Rectal smooth muscle tissue (tissue), 1 donor: ENCODE results near the gene PPM1A.
"Not testable (repeated sequence)": the region's sequence is repeated elsewhere in the genome, so short reads cannot be mapped to it uniquely, and the experiment has no call there.

Experiments used
- H3K27ac ChIP-seq: one replicate; pipeline ENCODE4 v1.7.0; 2013; ENCODE audit warnings: low read depth, low read length, inconsistent platforms
- H3K27me3 ChIP-seq: one replicate; pipeline ENCODE4 v1.7.0; 2013; ENCODE audit warnings: low read length; ENCODE audit not compliant: control insufficient read depth, insufficient read depth
- H3K36me3 ChIP-seq: one replicate; pipeline ENCODE4 v1.7.0; 2013; ENCODE audit warnings: low read length; ENCODE audit not compliant: control insufficient read depth, insufficient read depth
- H3K4me1 ChIP-seq: one replicate; pipeline ENCODE4 v1.7.0; 2013; ENCODE audit warnings: low read length; ENCODE audit not compliant: control insufficient read depth, insufficient read depth
- H3K4me3 ChIP-seq: one replicate; pipeline ENCODE4 v1.7.0; 2013; ENCODE audit warnings: low read length
- H3K9ac ChIP-seq: one replicate; pipeline ENCODE4 v1.7.0; 2013; ENCODE audit warnings: low read length

Gene PPM1A

GRCh38 chr14:60315196-60315990, 66.4 kb downstream of the PPM1A start:
- Histone ChIP-seq H3K4me1 (no peaks in the 10 kb centered on the region), H3K4me3 (no peak overlapping the region), H3K27ac (no peak overlapping the region), H3K36me3 (no peaks in the 10 kb centered on the region), H3K27me3 (no peaks in the 10 kb centered on the region), H3K9ac (no peak overlapping the region)

- no peak overlapping the region for H3K4me3 ChIP-seq
- H3K27ac ChIP-seq: no peak overlapping the region
- no peak overlapping the region for H3K9ac ChIP-seq
- no peaks in the 10 kb centered on the region for H3K27me3 ChIP-seq
- H3K4me1 ChIP-seq: no peaks in the 10 kb centered on the region
- no peaks in the 10 kb centered on the region for H3K36me3 ChIP-seq
Measured at GRCh38 chr14:60317609-60318008, 68.6 kb downstream of the PPM1A start.

GRCh38 chr14:60320860-60321259, 71.8 kb downstream of the PPM1A start:
- not testable (repeated sequence) for H3K27ac ChIP-seq, H3K9ac ChIP-seq, H3K4me1 ChIP-seq, H3K36me3 ChIP-seq, H3K27me3 ChIP-seq, H3K4me3 ChIP-seq

GRCh38 chr14:60323199-60323896, 74.3 kb downstream of the PPM1A start:
- no peak overlapping the region for H3K4me3 ChIP-seq
- peaks cover 2% of the 10 kb centered on the region for H3K27me3 ChIP-seq
- H3K27ac ChIP-seq: no peak overlapping the region
- no peaks in the 10 kb centered on the region for H3K4me1 ChIP-seq
- no peaks in the 10 kb centered on the region for H3K36me3 ChIP-seq
- no peak overlapping the region for H3K9ac ChIP-seq

GRCh38 chr14:60324837-60325236, 75.8 kb downstream of the PPM1A start:
- Histone ChIP-seq H3K4me3 (no peak overlapping the region), H3K27ac (no peak overlapping the region), H3K36me3 (no peaks in the 10 kb centered on the region), H3K9ac (no peak overlapping the region), H3K4me1 (no peaks in the 10 kb centered on the region), H3K27me3 (peaks cover 2% of the 10 kb centered on the region)

GRCh38 chr14:60326274-60326673, 77.3 kb downstream of the PPM1A start:
- Histone ChIP-seq H3K27me3 (peaks cover 2% of the 10 kb centered on the region), H3K27ac (no peak overlapping the region), H3K4me3 (no peak overlapping the region), H3K4me1 (no peaks in the 10 kb centered on the region), H3K9ac (no peak overlapping the region), H3K36me3 (no peaks in the 10 kb centered on the region)

- no peaks in the 10 kb centered on the region for H3K36me3 ChIP-seq
- no peak overlapping the region for H3K9ac ChIP-seq
- no peak overlapping the region for H3K27ac ChIP-seq
- no peaks in the 10 kb centered on the region for H3K4me1 ChIP-seq
- H3K27me3 ChIP-seq: peaks cover 2% of the 10 kb centered on the region
- peak overlapping the region; percentile 70 for H3K4me3 ChIP-seq
Measured at GRCh38 chr14:60327447-60328331, 78.7 kb downstream of the PPM1A start.

GRCh38 chr14:60328583-60328982, 79.6 kb downstream of the PPM1A start:
- Histone ChIP-seq H3K27ac (no peak overlapping the region), H3K9ac (no peak overlapping the region), H3K4me1 (no peaks in the 10 kb centered on the region), H3K4me3 (no peak overlapping the region), H3K27me3 (peaks cover 2% of the 10 kb centered on the region), H3K36me3 (no peaks in the 10 kb centered on the region)

GRCh38 chr14:60329274-60329673, 80.3 kb downstream of the PPM1A start:
- H3K4me3 ChIP-seq: no peak overlapping the region
- peaks cover 2% of the 10 kb centered on the region for H3K27me3 ChIP-seq
- no peak overlapping the region for H3K27ac ChIP-seq
- no peaks in the 10 kb centered on the region for H3K4me1 ChIP-seq
- no peak overlapping the region for H3K9ac ChIP-seq
- no peaks in the 10 kb centered on the region for H3K36me3 ChIP-seq

GRCh38 chr14:60331201-60332045, 82.4 kb downstream of the PPM1A start:
- H3K4me1 ChIP-seq: no peaks in the 10 kb centered on the region
- H3K36me3 ChIP-seq: no peaks in the 10 kb centered on the region
- peak overlapping the region; percentile 62 for H3K4me3 ChIP-seq
- H3K9ac ChIP-seq: peak overlapping the region; percentile 47
- H3K27ac ChIP-seq: no peak overlapping the region
- peaks cover 2% of the 10 kb centered on the region for H3K27me3 ChIP-seq

- H3K27ac ChIP-seq: no peak overlapping the region
Measured at GRCh38 chr14:60332046-60332399, 83.0 kb downstream of the PPM1A start.

GRCh38 chr14:60332869-60333268, 83.8 kb downstream of the PPM1A start:
- Histone ChIP-seq H3K4me3 (no peak overlapping the region), H3K9ac (no peak overlapping the region), H3K36me3 (no peaks in the 10 kb centered on the region), H3K4me1 (no peaks in the 10 kb centered on the region), H3K27ac (no peak overlapping the region), H3K27me3 (no peaks in the 10 kb centered on the region)

More at GRCh38 chr14:60332046-60332399, 83.0 kb downstream of the PPM1A start:
- Histone ChIP-seq H3K4me3 (peak overlapping the region; percentile 62), H3K4me1 (no peaks in the 10 kb centered on the region), H3K27me3 (peaks cover 2% of the 10 kb centered on the region), H3K36me3 (no peaks in the 10 kb centered on the region), H3K9ac (no peak overlapping the region)
